Lung (tissue), 12 donors: ENCODE results near the gene LDHD. TPM values are rescaled to one million over a fixed set of nuclear protein-coding genes. Genes with fewer than 3 reads are reported as not detected.

Experiments
- ATAC-seq: fragments of 200-7000 bp; cut with Tn5 transposase; one replicate; pipeline ENCODE4 v1.9.1; 2020; ENCODE audit warnings: moderate number of reproducible peaks; ENCODE audit not compliant: insufficient read depth, low FRiP score
- DNase-seq, 3 donors: peaks; one replicate each; pipeline ENCODE4 v3.0.0-alpha.2; 2013 to 2017
- H3K27ac ChIP-seq, 2 donors: one replicate each; pipeline ENCODE4 v1.5.1; 2013; ENCODE audit warnings: mild to moderate bottlenecking in 2 of 2, moderate library complexity in 2 of 2, control low read depth in 1 of 2, inconsistent platforms in 1 of 2, low read depth in 1 of 2, low read length in 1 of 2
- H3K27me3 ChIP-seq, 3 donors: one replicate each; pipeline ENCODE4 v1.5.1; 2013; ENCODE audit warnings: low read length in 2 of 3; ENCODE audit not compliant: control insufficient read depth in 3 of 3, insufficient read depth in 3 of 3
- H3K36me3 ChIP-seq, 4 donors: one replicate each; pipeline ENCODE4 v1.5.1; 2013; ENCODE audit warnings: low read length in 4 of 4, mild to moderate bottlenecking in 1 of 4, moderate library complexity in 1 of 4; ENCODE audit not compliant: control insufficient read depth in 4 of 4, insufficient read depth in 4 of 4
- H3K4me1 ChIP-seq, 5 donors: one replicate each; pipeline ENCODE4 v1.5.1; 2013; ENCODE audit warnings: low read length in 5 of 5, mild to moderate bottlenecking in 2 of 5, moderate library complexity in 1 of 5; ENCODE audit not compliant: control insufficient read depth in 5 of 5, insufficient read depth in 5 of 5
- H3K4me3 ChIP-seq: one replicate; pipeline ENCODE4 v1.5.1; 2013; ENCODE audit warnings: mild to moderate bottlenecking, control low read depth, moderate library complexity
- H3K9ac ChIP-seq, 2 donors: one replicate each; pipeline ENCODE4 v1.5.1; 2013; ENCODE audit warnings: low read length in 2 of 2, control low read depth in 1 of 2; ENCODE audit not compliant: insufficient read depth in 1 of 2
- H3K9me3 ChIP-seq, 4 donors: one replicate each; pipeline ENCODE4 v1.5.1; 2013; ENCODE audit warnings: low read length in 3 of 4, mild to moderate bottlenecking in 1 of 4, moderate library complexity in 1 of 4; ENCODE audit not compliant: control insufficient read depth in 4 of 4, insufficient read depth in 3 of 4
- CTCF ChIP-seq: IDR thresholded peaks from 2 replicates; pipeline ENCODE4 v1.5.1; 2012; ENCODE audit warnings: mild to moderate bottlenecking; ENCODE audit errors: control extremely low read depth, extremely low read depth
- WGBS, 2 donors: extraction: QIAGEN DNeasy Blood & Tissue Kit; methylation state at CpG; one replicate each; pipeline ENCODE4 v1.1.7; 2013; 5-methylcytosine and 5-hydroxymethylcytosine counted together
- polyA plus RNA-seq, 2 donors: library from polyadenylated mRNA; stranded (reverse); fragments of 200-250 nt; gene quantifications; one replicate each; pipeline ENCODE4 v1.2.1, GENCODE V29; 2013
- total RNA-seq, 2 donors: library from RNA; depleted of rRNA in 1 of 2; stranded (reverse); fragments of >200 nt in 1 of 2; gene quantifications; one replicate each; pipeline ENCODE4 v1.2.1, GENCODE V29; 2014 to 2021
- donor health status: control.
- donor health status: control.
- donor health status: Bipolar disorder and iron deficiency.
- donor health status: healthy.
- donor health status: DM: yes; HTN: yes; CAD: no.

The LDHD gene
- total and polyA plus RNA-seq, 4 donors, result 4.3 to 17.0 (median 8.1) TPM

GRCh38 chr16:75109732-75110243, 6.8 kb downstream of the LDHD start:
- H3K9me3 ChIP-seq, result no peaks in the 10 kb centered on the region
- H3K9ac ChIP-seq, result peak overlapping the region in 1 of 2 donors; percentile 16
- peak overlapping the region; percentile 59 to 82 for H3K27ac ChIP-seq
- no peak overlapping the region for H3K4me3 ChIP-seq
- H3K36me3 ChIP-seq, result peaks cover 0 to 7% (median 2%) of the 10 kb centered on the region in 4 donors
- peaks cover 0 to 69% (median 33%) of the 10 kb centered on the region in 5 donors for H3K4me1 ChIP-seq
- whole genome bisulfite sequencing, 2 donors, result 52 to 54% methylated on average over 10 of the region's 10 CpGs
- ATAC-seq (no peak), DNase-seq (no peak)
- TF ChIP-seq CTCF, result no peak
- no peaks in the 10 kb centered on the region for H3K27me3 ChIP-seq

GRCh38 chr16:75108792-75109731, 7.5 kb downstream of the LDHD start:
- Histone ChIP-seq H3K36me3 (peaks cover 0 to 7% (median 2%) of the 10 kb centered on the region in 4 donors), H3K9me3 (no peaks in the 10 kb centered on the region), H3K4me1 (peaks cover 0 to 74% (median 33%) of the 10 kb centered on the region in 5 donors), H3K27ac (peak overlapping the region; percentile 59 to 82), H3K4me3 (no peak overlapping the region), H3K27me3 (no peaks in the 10 kb centered on the region), H3K9ac (no peak overlapping the region)
- 45 to 47% methylated on average over 27 of the region's 27 CpGs for WGBS, 2 donors
- peak; percentile 54 for ATAC-seq
- no peak for TF ChIP-seq CTCF
- DNase-seq, result peak; percentile 67 to 82 (median 76)

GRCh38 chr16:75107505-75107904, 9.1 kb downstream of the LDHD start:
- H3K9me3 ChIP-seq, result no peaks in the 10 kb centered on the region
- no peak for ATAC-seq
- peaks cover 0 to 4% (median 1%) of the 10 kb centered on the region in 4 donors for H3K36me3 ChIP-seq
- H3K4me3 ChIP-seq, result no peak overlapping the region
- no peaks in the 10 kb centered on the region for H3K27me3 ChIP-seq
- H3K9ac ChIP-seq, result no peak overlapping the region
- no peak for DNase-seq
- peaks cover 0 to 74% (median 33%) of the 10 kb centered on the region in 5 donors for H3K4me1 ChIP-seq
- H3K27ac ChIP-seq, result peak overlapping the region; percentile 2 to 54
- 80 to 90% methylated on average over 10 of the region's 10 CpGs for WGBS, 2 donors
- TF ChIP-seq CTCF, result no peak
